ENCODE results near the gene PLAGL1.

Gene PLAGL1

DNA sequence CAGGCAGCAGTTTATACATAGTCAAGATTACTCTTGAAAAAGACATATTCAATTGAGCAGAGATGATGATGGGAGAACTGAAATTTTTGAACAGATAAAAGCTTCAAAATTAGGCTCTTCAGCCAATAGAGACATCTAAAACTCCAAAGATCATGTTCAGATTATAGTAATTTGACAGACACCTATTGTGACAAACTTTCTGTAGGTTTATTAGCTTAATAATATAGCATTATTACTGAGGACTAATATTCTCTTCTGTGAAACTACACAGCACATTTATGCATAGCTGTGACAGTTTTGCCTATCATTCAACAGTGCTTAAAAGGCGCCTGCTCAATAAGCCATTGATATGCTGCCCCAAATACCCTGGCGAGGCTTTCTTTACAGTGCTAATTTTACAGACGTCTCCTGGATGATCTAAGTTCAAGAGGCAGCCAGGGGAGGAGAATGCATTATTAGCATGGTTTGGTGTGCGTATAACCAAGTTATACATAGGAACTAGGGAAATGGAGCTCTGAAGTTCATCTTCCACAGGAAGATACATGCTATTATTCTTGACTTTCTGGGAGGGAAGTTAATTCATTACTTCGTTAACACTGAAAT, 21.5 kb downstream of the PLAGL1 start:
- no peak for DNase-seq (ENCODE audit: low read depth in 2 of 2)
- H3K4me3 ChIP-seq (replicated peaks in 1 of 2; ENCODE audit: low read depth in 2 of 2, low read length in 2 of 2) = no peak overlapping the region
- TF ChIP-seq, protein P1, sequence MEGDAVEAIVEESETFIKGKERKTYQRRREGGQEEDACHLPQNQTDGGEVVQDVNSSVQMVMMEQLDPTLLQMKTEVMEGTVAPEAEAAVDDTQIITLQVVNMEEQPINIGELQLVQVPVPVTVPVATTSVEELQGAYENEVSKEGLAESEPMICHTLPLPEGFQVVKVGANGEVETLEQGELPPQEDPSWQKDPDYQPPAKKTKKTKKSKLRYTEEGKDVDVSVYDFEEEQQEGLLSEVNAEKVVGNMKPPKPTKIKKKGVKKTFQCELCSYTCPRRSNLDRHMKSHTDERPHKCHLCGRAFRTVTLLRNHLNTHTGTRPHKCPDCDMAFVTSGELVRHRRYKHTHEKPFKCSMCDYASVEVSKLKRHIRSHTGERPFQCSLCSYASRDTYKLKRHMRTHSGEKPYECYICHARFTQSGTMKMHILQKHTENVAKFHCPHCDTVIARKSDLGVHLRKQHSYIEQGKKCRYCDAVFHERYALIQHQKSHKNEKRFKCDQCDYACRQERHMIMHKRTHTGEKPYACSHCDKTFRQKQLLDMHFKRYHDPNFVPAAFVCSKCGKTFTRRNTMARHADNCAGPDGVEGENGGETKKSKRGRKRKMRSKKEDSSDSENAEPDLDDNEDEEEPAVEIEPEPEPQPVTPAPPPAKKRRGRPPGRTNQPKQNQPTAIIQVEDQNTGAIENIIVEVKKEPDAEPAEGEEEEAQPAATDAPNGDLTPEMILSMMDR (IDR thresholded peaks at IDR 0.05; ENCODE audit: low read depth, low read length) = no peak

- no peak for DNase-seq (ENCODE audit: low read depth in 2 of 2)
- H3K4me3 ChIP-seq (replicated peaks in 1 of 2; ENCODE audit: low read depth in 2 of 2, low read length in 2 of 2) = no peak overlapping the region
- TF ChIP-seq, protein P1 (IDR thresholded peaks at IDR 0.05; ENCODE audit: low read depth, low read length) = no peak
These were observed 23.4 kb downstream of the PLAGL1 start for GRCh38 chr6:143984666-143985065.

GRCh38 chr6:143982968-143983367, 25.1 kb downstream of the PLAGL1 start:
- DNase-seq (ENCODE audit: low read depth in 2 of 2) = no peak
- no peak overlapping the region for H3K4me3 ChIP-seq (replicated peaks in 1 of 2; ENCODE audit: low read depth in 2 of 2, low read length in 2 of 2)
- TF ChIP-seq, protein P1 (IDR thresholded peaks at IDR 0.05; ENCODE audit: low read depth, low read length) = no peak

GRCh38 chr6:143980921-143981320, 27.1 kb downstream of the PLAGL1 start:
- no peak for DNase-seq (ENCODE audit: low read depth in 2 of 2)

DNA sequence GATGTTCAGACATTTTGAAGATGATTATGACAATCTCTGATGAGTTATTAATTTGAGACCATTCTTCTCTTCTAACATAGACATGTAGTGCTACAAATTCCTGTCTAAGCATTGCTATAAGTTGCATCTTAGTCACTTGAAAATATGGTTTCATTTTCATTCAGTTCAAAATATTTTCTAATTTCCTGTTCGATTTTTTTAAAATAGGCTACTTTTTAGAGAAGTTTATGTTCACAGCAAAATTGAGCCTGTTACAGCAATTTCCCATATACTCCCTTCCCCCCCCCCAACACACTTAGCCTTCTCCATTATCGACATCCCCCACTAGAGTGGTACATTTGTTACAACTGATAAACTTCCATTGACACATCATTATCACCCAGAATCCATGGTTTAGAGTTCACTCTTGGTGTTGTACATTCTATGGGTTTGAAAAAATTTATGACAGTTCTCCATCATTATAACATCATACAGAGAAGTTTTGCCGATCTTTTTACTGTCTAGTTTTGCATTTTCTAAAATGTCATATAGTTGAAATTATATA, 31.2 kb downstream of the PLAGL1 start:
- TF ChIP-seq, protein P1 (IDR thresholded peaks at IDR 0.05; ENCODE audit: low read depth, low read length) = no peak
- H3K4me3 ChIP-seq (replicated peaks in 1 of 2; ENCODE audit: low read depth in 2 of 2, low read length in 2 of 2) = no peak overlapping the region

More at GRCh38 chr6:143980921-143981320, 27.1 kb downstream of the PLAGL1 start:
- H3K4me3 ChIP-seq (replicated peaks in 1 of 2; ENCODE audit: low read depth in 2 of 2, low read length in 2 of 2) = no peak overlapping the region
- TF ChIP-seq, protein P1 (IDR thresholded peaks at IDR 0.05; ENCODE audit: low read depth, low read length) = no peak

GRCh38 chr6:143974089-143974488, 34.0 kb downstream of the PLAGL1 start:
- TF ChIP-seq, protein P1 (IDR thresholded peaks at IDR 0.05; ENCODE audit: low read depth, low read length) = no peak
- H3K4me3 ChIP-seq (replicated peaks in 1 of 2; ENCODE audit: low read depth in 2 of 2, low read length in 2 of 2) = no peak overlapping the region
- no peak for DNase-seq (ENCODE audit: low read depth in 2 of 2)

More for the DNA sequence above, 31.2 kb downstream of the PLAGL1 start:
- DNase-seq (ENCODE audit: low read depth in 2 of 2) = no peak

All from cardiac fibroblast (primary cell).